A673 (cell line): ENCODE measurements around the gene CDC42BPG.

Experiments used
- CTCF ChIP-seq: fragments of 300-800, 200-600 bp; sonication (generic); conservative IDR thresholded peaks from 2 replicates; pipeline ENCODE4 v1.5.1; 2017; ENCODE audit warnings: low read depth, mild to moderate bottlenecking, antibody characterized with exemption, low read length, moderate library complexity, mixed read lengths
- EZH2 ChIP-seq: fragments of 200-600 bp; sonication (generic); IDR thresholded peaks from 2 replicates; pipeline ENCODE4 v1.6.1; 2017; ENCODE audit warnings: borderline replicate concordance, low read depth, mild to moderate bottlenecking, mixed read lengths, antibody characterized with exemption, low read length; ENCODE audit not compliant: poor library complexity, severe bottlenecking

- TF ChIP-seq CTCF: no peak
- TF ChIP-seq EZH2: no peak
These were observed 10.4 kb upstream of the CDC42BPG start for GRCh38 chr11:64854534-64855502.
